Measurements from ENCODE around the gene EHMT2. TPM values are rescaled to one million over a fixed set of nuclear protein-coding genes. Genes with fewer than 3 reads are reported as not detected.
"Not testable (repeated sequence)": the region's sequence is repeated elsewhere in the genome, so short reads cannot be mapped to it uniquely, and the experiment has no call there.

EHMT2 gene
- total RNA-seq, 1 donor from 2014 or later, result 202 TPM

- Mint-ChIP-seq H3K9me3 (no peaks in the 10 kb centered on the region), H3K27me3 (ENCODE audit: low read depth) (no peaks in the 10 kb centered on the region), H3K4me1 (peaks cover 18% of the 10 kb centered on the region), H3K36me3 (ENCODE audit: low read depth) (peaks cover 14% of the 10 kb centered on the region), H3K27ac (ENCODE audit: unreplicated experiment) (no peak overlapping the region), H3K4me3 (peak overlapping the region; percentile 41)
- no peak for TF ChIP-seq CTCF (conservative IDR thresholded peaks at IDR 0.05)
- DNase-seq (ENCODE audit: low read depth, low spot score), result no peak
These were observed 38.8 kb downstream of the EHMT2 start for GRCh38 chr6:31858707-31859106.

- H3K27ac Mint-ChIP-seq (ENCODE audit: unreplicated experiment); DNase-seq (ENCODE audit: low read depth, low spot score); H3K27me3 Mint-ChIP-seq (ENCODE audit: low read depth); H3K9me3 Mint-ChIP-seq: not testable (repeated sequence)
- peaks cover 17% of the 10 kb centered on the region for H3K36me3 Mint-ChIP-seq (ENCODE audit: low read depth)
- peak overlapping the region; percentile 1 for H3K4me3 Mint-ChIP-seq
- H3K4me1 Mint-ChIP-seq, result peaks cover 12% of the 10 kb centered on the region
These were observed 39.7 kb downstream of the EHMT2 start for GRCh38 chr6:31857774-31858173.

- H3K9me3 Mint-ChIP-seq; DNase-seq (ENCODE audit: low read depth, low spot score); H3K27me3 Mint-ChIP-seq (ENCODE audit: low read depth); H3K27ac Mint-ChIP-seq (ENCODE audit: unreplicated experiment); H3K4me1 Mint-ChIP-seq: not testable (repeated sequence)
- peak overlapping the region; percentile 15 for H3K4me3 Mint-ChIP-seq
- H3K36me3 Mint-ChIP-seq (ENCODE audit: low read depth), result peaks cover 13% of the 10 kb centered on the region
These were observed 45.3 kb downstream of the EHMT2 start for GRCh38 chr6:31851980-31852718.

- Mint-ChIP-seq H3K27ac (ENCODE audit: unreplicated experiment) (peak overlapping the region; percentile 78), H3K9me3 (no peaks in the 10 kb centered on the region), H3K4me3 (peak overlapping the region; percentile 1), H3K27me3 (ENCODE audit: low read depth) (no peaks in the 10 kb centered on the region), H3K36me3 (ENCODE audit: low read depth) (peaks cover 13% of the 10 kb centered on the region), H3K4me1 (peaks cover 4% of the 10 kb centered on the region)
- TF ChIP-seq CTCF (conservative IDR thresholded peaks at IDR 0.05), result no peak
- DNase-seq (ENCODE audit: low read depth, low spot score), result no peak
These were observed 46.0 kb downstream of the EHMT2 start for GRCh38 chr6:31851485-31851832.

- no peak for TF ChIP-seq CTCF (conservative IDR thresholded peaks at IDR 0.05)
- Mint-ChIP-seq H3K36me3 (ENCODE audit: low read depth) (peaks cover 13% of the 10 kb centered on the region), H3K4me1 (peaks cover 4% of the 10 kb centered on the region), H3K27ac (ENCODE audit: unreplicated experiment) (no peak overlapping the region), H3K9me3 (no peaks in the 10 kb centered on the region), H3K4me3 (peak overlapping the region; percentile 1), H3K27me3 (ENCODE audit: low read depth) (no peaks in the 10 kb centered on the region)
- DNase-seq (ENCODE audit: low read depth, low spot score), result no peak
These were observed 46.6 kb downstream of the EHMT2 start for GRCh38 chr6:31850765-31851484.

- H3K4me3 Mint-ChIP-seq, result no peak overlapping the region
- H3K4me1 Mint-ChIP-seq, result peaks cover 4% of the 10 kb centered on the region
- no peak for TF ChIP-seq CTCF (conservative IDR thresholded peaks at IDR 0.05)
- no peak overlapping the region for H3K27ac Mint-ChIP-seq (ENCODE audit: unreplicated experiment)
- H3K9me3 Mint-ChIP-seq, result no peaks in the 10 kb centered on the region
- DNase-seq (ENCODE audit: low read depth, low spot score), result no peak
- no peaks in the 10 kb centered on the region for H3K27me3 Mint-ChIP-seq (ENCODE audit: low read depth)
- H3K36me3 Mint-ChIP-seq (ENCODE audit: low read depth), result peaks cover 3% of the 10 kb centered on the region
These were observed 50.1 kb downstream of the EHMT2 start for GRCh38 chr6:31847276-31847978.

Data from neural crest cell (in vitro differentiated cells).